Measurements from ENCODE around the gene SERPINE2.

DNA sequence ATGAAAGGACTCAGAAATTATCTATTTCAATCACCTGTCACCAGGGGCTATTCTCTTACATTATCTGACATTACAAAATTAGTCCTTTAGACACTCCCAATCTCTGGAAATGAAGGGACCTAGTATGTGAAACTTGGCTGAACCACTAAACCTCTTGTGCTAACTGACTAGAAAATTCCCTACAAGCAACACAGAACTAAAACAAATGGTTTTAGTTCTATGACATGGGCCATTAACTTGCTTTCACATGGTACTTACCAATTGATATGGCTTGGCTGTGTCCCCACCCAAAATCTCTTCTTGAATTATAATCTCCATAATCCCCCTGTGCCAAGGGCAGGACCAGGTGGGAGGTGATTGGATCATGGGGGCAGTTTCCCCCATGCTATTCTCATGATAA, 16.6 kb downstream of the SERPINE2 start:
- no peak for TF ChIP-seq POLR2AphosphoS5 (IDR thresholded peaks at IDR 0.05; ENCODE audit: low read depth, low read length)
- TF ChIP-seq TAF1 (IDR thresholded peaks at IDR 0.05; ENCODE audit: borderline replicate concordance, low read depth, low read length), result no peak
